ENCODE data around the gene GTF2H3.
A peak's percentile ranks its signal among the peaks of the same experiment; 100 is the strongest.

The GTF2H3 gene

GRCh38 chr12:123645380-123645779, 11.8 kb downstream of the GTF2H3 start:
- no peak for DNase-seq (ENCODE audit: low read depth, low spot score)

DNA sequence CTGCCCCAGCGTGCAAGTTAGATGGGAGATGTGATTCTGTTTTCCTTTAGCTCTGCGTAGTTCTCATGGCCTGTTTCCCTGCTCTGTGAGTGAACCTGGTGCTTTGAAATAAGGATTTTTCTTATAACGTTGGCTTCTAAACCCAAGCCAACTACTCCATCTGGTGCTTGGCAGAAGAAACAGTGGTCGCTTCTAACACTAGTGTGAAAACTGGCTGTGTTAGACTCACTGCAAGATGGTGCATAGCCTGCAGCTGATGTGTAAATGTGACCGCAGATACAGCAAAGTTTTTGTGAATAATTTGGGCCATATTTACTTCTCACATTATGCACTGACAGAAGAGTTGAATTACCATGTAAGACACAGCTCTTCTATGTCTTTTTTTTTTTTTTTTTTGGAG, 12.2 kb downstream of the GTF2H3 start:
- no peak for DNase-seq (ENCODE audit: low read depth, low spot score)

- DNase-seq (ENCODE audit: low read depth, low spot score) = no peak
These were observed 14.8 kb downstream of the GTF2H3 start for GRCh38 chr12:123648401-123648800.

- DNase-seq (ENCODE audit: low read depth, low spot score) = no peak
These were observed 20.6 kb downstream of the GTF2H3 start for GRCh38 chr12:123654129-123654701.

- no peak for DNase-seq (ENCODE audit: low read depth, low spot score)
These were observed 21.8 kb downstream of the GTF2H3 start for GRCh38 chr12:123655420-123655819.

GRCh38 chr12:123656392-123656791, 22.8 kb downstream of the GTF2H3 start:
- no peak for DNase-seq (ENCODE audit: low read depth, low spot score)

GRCh38 chr12:123657211-123657610, 23.6 kb downstream of the GTF2H3 start:
- no peak for DNase-seq (ENCODE audit: low read depth, low spot score)

DNA sequence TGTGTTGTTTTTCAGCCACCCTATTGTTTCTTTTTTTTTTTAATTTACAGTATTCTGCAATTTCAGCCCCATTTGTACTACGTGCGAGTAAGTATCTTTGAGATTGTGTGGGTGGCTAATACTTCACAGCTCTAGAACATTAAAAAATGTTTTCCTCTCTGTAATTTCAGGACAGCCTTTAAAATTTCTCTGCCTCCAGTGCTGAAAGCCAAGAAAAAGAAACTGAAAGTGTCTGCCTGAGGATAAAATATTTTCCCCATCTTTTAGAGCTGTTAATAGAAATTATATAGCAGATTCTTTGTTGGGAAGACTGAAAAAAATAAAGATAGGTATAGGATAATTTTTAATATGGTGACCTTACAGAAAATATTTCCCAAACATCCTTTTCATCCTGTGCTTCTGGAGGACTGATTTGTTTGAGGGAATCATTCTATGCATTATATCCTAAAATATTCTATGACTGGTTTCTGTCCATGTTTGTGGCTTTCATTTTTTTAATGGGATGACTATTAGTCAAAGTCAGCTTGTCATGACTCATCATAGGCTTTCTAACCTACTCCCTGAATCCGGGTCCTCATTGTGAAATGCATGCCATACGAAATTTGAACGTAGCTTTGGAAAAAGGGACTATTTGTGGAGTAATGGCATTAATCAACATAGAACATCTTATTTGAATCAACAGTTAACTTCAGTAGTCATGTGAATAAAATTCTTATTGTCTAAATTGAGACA, 26.5 kb downstream of the GTF2H3 start:
- DNase-seq (ENCODE audit: low read depth, low spot score) = no peak

DNA sequence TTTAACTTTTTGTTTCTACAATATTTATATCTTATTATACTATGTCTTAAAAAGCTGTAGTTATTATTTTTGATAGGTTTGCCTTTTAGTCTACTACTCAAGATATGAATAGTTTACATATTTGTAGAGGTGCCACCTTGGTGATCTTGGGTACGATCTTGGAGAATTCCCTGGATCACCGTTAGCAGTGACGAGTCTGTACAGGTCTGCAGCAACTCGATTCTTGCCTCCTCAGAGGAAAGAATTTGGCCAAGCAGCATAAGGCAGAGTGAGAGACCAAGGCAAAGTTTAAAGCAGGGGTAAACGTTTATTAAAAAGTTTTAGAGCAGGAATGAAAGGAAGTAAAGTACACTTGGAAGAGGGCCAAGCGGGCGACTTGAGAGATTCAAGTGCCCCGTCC, 34.1 kb downstream of the GTF2H3 start:
- DNase-seq (ENCODE audit: low read depth, low spot score) = no peak

- DNase-seq (ENCODE audit: low read depth, low spot score) = peak; percentile 75
These were observed 37.5 kb downstream of the GTF2H3 start, which contains the start of gene TCTN2 for GRCh38 chr12:123670882-123671728. TSS of gene TCTN2 (plus strand) at chr12:123671113. CDS start at chr12:123671241, 128 bp downstream.

DNA sequence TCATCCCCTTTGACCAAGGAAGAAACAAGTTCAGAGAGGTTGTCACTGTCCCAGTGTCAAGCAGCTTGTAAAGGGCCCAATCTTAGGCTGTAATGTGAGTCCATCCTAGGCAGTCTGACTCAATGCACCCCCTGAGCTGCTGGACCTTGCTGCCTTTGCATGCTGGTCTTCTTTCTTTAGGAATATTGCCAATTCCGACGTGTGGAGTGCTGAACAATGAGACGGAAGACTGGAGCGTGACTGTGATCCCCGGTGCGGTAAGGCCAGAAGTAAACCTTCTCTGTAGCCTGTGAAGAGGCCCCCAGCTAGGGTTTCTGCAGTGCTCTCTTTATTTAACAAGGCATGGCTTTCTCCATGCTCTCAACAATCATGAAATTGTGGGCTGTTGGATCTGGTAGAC, 38.2 kb downstream of the GTF2H3 start:
- DNase-seq (ENCODE audit: low read depth, low spot score) = no peak

- DNase-seq (ENCODE audit: low read depth, low spot score) = no peak
These were observed 41.8 kb downstream of the GTF2H3 start for GRCh38 chr12:123675436-123675835.

GRCh38 chr12:123676616-123677320, 43.1 kb downstream of the GTF2H3 start:
- DNase-seq (ENCODE audit: low read depth, low spot score) = no peak

DNA sequence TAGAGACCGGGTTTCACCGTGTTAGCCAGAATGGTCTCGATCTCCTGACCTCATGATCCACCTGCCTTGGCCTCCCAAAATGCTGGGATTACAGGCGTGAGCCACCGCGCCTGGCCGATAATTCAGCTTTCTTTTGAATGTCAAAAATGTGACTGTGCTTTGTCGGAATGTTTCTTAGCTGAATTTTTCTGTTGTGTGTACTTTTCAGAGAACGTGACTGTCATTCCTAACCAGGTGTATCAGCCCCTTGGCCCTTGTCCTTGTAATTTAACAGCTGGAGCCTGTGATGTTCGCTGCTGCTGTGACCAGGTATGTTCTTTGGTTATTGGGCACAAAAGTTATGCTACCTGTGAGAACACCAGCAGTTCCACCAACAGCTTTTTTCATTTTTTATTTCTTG, 45.4 kb downstream of the GTF2H3 start:
- no peak for DNase-seq (ENCODE audit: low read depth, low spot score)

GRCh38 chr12:123681605-123682004, 48.0 kb downstream of the GTF2H3 start:
- DNase-seq (ENCODE audit: low read depth, low spot score) = no peak

DNA sequence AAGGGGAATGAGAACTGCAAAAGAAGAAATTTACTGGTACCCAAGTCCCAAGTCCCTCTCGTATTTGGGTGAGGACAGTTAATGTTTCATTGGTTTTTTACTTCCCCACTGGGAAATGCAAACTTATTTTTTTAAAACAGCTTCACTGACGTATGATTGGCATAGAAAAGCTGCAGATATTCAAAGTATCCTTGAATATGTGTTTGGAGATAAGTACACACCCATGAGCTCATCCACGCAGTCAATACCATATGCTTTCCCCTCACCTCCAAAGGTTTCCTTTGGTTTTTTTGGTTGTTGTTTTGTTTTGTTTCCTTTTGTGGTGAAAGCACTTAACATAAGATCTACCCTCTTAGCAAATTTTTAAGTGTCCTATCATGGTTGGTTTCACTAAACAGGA, 50.3 kb downstream of the GTF2H3 start:
- no peak for DNase-seq (ENCODE audit: low read depth, low spot score)

DNA sequence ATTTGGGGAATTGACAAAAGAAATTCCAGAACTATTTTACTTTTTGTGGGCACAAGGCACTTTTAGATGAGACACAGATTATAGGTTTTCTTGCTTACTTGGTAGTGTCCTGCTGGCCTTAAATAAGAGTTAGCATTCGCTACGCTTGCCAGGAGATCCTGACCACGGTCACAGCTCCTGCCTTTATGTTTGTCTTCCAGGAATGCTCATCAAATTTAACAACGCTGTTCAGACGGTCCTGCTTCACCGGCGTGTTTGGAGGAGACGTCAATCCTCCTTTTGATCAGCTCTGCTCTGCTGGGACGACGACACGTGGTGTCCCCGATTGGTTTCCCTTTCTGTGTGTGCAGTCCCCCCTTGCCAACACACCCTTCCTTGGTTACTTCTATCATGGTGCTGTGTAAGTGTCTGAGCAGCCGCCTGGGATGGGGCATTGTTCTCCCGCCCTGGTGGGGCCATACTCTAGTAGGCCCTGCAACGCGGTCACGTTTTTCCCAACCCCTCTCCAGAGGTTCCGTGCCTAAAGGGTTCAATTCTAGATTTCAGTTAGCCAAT, 53.1 kb downstream of the GTF2H3 start:
- no peak for DNase-seq (ENCODE audit: low read depth, low spot score)

DNA sequence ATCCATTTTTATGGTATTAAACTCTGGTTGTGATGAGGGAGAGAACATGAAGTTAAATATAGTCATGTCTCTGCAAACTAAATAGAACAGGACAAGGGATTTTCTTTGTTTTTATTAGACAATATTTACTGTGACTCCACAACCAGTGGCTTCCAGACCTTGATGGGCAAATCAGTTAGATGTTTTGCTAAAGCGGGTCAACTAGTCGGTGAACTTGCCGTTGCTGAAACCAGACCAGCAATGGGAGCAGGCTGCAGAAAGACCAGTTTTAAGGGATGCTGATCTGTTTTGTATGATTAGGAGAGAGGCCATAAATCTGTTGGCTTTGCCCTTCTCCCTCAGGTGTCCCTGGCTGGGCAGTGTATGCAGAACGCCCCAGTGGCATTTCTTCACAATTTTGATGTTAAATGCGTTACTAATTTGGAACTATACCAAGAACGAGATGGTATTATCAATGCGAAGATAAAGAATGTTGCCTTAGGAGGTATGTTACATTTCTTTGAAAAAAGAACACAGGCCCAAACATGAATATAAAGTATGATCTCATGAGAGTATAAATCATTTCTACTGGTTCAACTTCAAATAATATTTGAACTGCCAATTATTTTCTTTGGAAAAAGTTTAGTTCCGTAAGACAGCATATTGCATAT, 56.7 kb downstream of the GTF2H3 start:
- no peak for DNase-seq (ENCODE audit: low read depth, low spot score)

DNA sequence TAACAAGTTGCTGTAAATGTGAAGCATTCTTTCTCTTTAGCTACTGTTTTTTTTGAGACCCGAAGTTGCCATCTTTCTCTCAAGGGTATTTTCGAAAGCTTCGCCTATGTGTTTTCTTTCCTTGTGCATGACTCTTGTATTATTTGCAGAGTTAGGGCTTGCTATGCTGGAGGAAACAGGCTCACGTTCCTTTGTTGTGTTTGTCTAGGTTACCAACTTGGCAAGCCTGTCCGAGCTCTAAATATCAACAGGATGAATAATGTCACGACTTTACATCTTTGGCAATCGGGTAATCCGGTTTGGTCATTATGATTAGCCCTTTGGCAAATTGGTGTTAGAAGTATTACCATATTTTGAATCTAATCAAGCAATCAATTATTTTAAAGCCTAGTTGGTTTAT, 62.6 kb downstream of the GTF2H3 start:
- DNase-seq (ENCODE audit: low read depth, low spot score) = no peak

DNA sequence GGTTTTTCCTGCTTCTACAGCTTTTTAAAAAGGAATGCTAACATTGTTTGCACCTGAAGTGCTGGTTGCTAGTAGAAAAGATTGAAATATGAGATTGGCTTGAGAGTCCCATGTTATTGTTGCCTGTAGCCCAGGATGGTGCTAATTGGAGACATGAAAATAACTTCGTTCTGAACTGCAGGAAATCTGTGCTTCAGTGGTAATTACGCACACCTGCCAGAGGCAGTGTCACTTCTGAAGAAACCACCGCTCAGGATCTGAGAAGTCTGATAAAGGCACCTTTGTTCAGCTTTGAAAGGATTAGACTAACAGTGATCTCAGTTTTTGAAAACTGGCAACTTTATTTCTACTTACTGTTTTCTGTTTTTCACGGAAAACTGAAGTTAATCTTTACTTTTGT, 63.0 kb downstream of the GTF2H3 start:
- DNase-seq (ENCODE audit: low read depth, low spot score) = no peak

GRCh38 chr12:123705935-123706334, 72.3 kb downstream of the GTF2H3 start:
- DNase-seq (ENCODE audit: low read depth, low spot score) = no peak
